BE2C (cell line): ENCODE measurements around the gene MB.

ENCODE experiments used
- DNase-seq: peaks from one replicate; pipeline ENCODE4 v3.0.0-alpha.2; 2020
- H3K27me3 ChIP-seq: fragments of 250-450 bp; sonication (Bioruptor Pico); 2 replicates; pipeline ENCODE4 v1.5.1; 2020; ENCODE audit warnings: mild to moderate bottlenecking
- H3K36me3 ChIP-seq: fragments of 250-450 bp; sonication (Bioruptor Pico); 2 replicates; pipeline ENCODE4 v1.5.1; 2020; ENCODE audit warnings: mild to moderate bottlenecking
- H3K4me1 ChIP-seq: fragments of 250-450 bp; sonication (Bioruptor Pico); 2 replicates; pipeline ENCODE4 v1.5.1; 2020
- H3K4me3 ChIP-seq: 2 replicates; pipeline ENCODE4 v1.5.1; 2011; ENCODE audit warnings: low read depth, low read length
- H3K9me3 ChIP-seq: fragments of 250-450 bp; sonication (Bioruptor Pico); 2 replicates; pipeline ENCODE4 v1.5.1; 2020
- TF ChIP-seq, protein P1 (sequence below): IDR thresholded peaks from 2 replicates; pipeline ENCODE4 v1.5.1; 2012; ENCODE audit warnings: mild to moderate bottlenecking, low read depth, low read length

Gene MB

DNA sequence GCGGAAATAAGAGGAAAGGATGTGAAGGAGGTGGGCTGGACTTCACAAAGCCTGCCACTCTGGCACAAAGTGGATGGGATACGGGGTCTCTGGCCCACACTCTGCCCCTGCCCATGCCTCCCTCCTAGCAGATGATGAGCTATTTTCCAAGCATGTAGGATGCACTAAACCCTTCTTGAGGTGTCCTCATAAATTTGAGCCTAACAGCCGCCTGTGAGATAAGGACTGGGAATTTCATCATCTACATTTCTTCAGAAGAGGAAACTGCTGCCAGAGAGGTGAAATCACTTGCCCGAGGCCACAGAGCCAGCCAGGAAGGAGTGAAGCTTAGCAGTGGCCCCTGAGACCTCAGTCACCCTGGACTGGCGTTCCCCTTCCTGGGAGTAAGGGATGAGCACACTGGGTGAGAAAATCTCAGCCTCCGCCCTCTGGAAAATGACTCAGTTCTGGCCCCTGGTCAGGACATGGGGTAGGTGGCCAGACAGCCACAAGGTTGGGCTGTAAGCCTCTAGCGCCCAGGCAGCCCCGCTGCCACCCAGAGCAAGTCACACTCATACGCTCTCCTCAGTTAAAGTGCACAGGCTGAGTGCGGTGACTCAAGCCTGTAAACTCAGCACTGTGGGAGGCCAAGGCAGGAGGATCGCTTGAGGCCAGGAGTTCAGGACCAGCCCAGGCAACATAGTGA lies 27.9 kb downstream of the MB start:
- TF ChIP-seq, protein P1, sequence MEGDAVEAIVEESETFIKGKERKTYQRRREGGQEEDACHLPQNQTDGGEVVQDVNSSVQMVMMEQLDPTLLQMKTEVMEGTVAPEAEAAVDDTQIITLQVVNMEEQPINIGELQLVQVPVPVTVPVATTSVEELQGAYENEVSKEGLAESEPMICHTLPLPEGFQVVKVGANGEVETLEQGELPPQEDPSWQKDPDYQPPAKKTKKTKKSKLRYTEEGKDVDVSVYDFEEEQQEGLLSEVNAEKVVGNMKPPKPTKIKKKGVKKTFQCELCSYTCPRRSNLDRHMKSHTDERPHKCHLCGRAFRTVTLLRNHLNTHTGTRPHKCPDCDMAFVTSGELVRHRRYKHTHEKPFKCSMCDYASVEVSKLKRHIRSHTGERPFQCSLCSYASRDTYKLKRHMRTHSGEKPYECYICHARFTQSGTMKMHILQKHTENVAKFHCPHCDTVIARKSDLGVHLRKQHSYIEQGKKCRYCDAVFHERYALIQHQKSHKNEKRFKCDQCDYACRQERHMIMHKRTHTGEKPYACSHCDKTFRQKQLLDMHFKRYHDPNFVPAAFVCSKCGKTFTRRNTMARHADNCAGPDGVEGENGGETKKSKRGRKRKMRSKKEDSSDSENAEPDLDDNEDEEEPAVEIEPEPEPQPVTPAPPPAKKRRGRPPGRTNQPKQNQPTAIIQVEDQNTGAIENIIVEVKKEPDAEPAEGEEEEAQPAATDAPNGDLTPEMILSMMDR = no peak
- H3K4me1 ChIP-seq = peaks cover 15% of the 10 kb centered on the region
- peak; percentile 48 for DNase-seq
- H3K4me3 ChIP-seq = no peak overlapping the region
- H3K9me3 ChIP-seq = no peaks in the 10 kb centered on the region
- no peaks in the 10 kb centered on the region for H3K36me3 ChIP-seq
- no peaks in the 10 kb centered on the region for H3K27me3 ChIP-seq

DNA sequence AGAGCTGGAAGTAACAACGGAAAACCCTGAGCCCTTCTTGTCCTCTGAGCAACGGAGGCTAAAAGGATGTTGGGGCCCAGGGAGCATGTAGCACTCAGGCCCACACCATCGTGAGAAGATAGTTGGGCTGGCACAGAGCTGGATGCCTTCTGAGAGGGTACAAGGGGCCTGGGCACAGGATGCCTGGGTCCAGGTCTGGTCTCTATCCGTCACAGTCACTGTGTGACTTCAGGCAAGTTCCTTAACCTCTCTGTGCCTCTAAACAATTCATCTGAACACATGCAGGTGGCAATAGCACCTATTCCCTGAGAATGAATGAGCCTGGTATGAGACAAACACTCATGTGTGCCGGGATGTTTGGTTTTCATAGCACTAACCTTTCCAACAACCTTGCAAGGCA lies 29.2 kb downstream of the MB start:
- Histone ChIP-seq H3K4me1 (peaks cover 19% of the 10 kb centered on the region), H3K4me3 (no peak overlapping the region), H3K9me3 (no peaks in the 10 kb centered on the region), H3K27me3 (no peaks in the 10 kb centered on the region), H3K36me3 (no peaks in the 10 kb centered on the region)
- DNase-seq = no peak
- TF ChIP-seq, protein P1 = no peak

DNA sequence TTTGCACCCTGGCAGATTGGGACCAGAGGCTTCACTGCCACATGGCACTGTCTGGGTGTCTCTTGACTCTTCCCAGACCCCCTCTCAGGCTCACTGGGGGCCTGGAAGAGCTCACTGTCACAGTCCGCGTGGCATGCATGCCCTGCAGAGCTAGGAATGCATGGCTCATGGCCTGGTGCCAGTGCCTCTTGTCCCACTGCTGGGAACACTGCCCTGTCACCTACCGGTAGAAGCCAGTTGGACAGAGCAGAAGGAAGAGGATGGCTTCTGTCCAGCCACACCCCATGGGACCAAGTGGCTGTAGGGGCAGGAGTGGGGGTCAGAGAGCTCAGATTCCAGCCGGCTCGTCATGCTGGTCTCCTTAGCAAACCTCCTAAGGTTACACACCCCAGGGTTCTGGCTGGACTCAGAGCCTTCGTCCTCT lies 29.7 kb downstream of the MB start:
- Histone ChIP-seq H3K36me3 (no peaks in the 10 kb centered on the region), H3K4me1 (peaks cover 14% of the 10 kb centered on the region), H3K4me3 (no peak overlapping the region), H3K9me3 (no peaks in the 10 kb centered on the region), H3K27me3 (no peaks in the 10 kb centered on the region)
- TF ChIP-seq, protein P1 = no peak
- DNase-seq = peak; percentile 89

DNA sequence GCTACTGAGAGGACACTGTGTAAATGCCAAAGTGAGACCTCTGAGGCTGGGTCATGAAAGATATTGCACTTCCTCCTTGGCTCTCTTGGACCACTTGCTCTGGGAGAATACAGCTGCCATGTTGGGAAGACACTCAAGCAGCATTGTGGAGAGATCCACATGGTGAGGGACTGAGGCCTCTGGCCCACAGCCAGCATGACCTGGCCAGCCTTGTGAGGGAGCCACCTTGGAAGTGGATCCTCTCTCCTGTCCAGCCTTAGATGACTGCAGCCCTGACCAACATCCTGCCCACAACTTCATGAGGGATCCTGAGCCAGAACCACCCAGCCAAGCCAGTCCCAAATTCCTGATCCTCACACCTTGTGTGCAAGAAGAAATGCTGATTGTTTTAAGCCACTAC lies 30.4 kb downstream of the MB start:
- H3K9me3 ChIP-seq = no peaks in the 10 kb centered on the region
- H3K36me3 ChIP-seq = no peaks in the 10 kb centered on the region
- peaks cover 12% of the 10 kb centered on the region for H3K4me1 ChIP-seq
- TF ChIP-seq, protein P1 = no peak
- H3K4me3 ChIP-seq = no peak overlapping the region
- no peaks in the 10 kb centered on the region for H3K27me3 ChIP-seq
- DNase-seq = no peak

DNA sequence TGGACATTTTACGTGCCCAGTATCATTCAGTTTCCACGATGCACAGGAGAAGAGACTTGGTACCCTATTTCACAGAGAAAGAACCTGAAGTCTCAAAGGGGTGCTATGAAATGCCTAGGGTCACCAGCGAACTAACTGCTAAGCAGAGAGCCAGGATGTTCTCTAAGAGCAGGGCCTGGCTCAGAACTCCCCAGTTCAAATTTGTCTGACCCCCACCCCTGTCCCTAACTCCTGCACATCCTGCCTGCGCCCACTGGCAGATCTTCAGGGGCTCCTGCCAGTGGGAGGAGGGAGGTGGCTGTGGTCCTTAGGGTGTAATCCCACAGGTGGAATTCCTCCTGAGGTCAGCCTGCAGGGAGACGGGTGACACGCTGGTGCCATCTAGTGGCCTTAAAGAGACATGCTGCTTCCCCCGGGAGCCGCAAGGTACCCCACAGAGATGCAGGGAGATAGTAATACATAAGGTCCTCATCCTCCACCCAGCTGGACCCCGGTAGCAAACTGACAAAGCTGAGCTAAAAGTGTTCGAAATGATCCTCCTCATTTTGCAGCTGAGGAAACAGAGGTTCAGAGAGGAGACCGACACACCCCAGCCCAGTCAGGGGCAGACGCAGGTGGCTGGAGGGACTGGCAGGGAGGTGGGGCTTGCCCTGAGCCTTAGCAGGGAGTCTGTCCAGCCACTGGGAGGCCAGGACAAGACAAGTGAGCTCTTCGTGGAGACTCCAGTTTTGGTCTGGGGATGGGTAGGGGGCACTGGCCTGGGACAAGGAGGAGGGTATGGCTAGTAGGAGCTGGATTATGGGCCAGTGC lies 34.1 kb downstream of the MB start:
- DNase-seq = peak; percentile 64
- no peaks in the 10 kb centered on the region for H3K9me3 ChIP-seq
- H3K36me3 ChIP-seq = no peaks in the 10 kb centered on the region
- TF ChIP-seq, protein P1 = peak; percentile 97
- no peaks in the 10 kb centered on the region for H3K27me3 ChIP-seq
- no peak overlapping the region for H3K4me3 ChIP-seq
- H3K4me1 ChIP-seq = peaks cover 7% of the 10 kb centered on the region
